Measurements from ENCODE around the gene NEK7. TPM values are rescaled to one million over a fixed set of nuclear protein-coding genes. Genes with fewer than 3 reads are reported as not detected.

NEK7 gene
- total RNA-seq, 4 donors from 2014 or later = 123 to 219 (median 141) TPM

- H3K27me3 ChIP-seq = no peaks in the 10 kb centered on the region
- H3K4me1 ChIP-seq = peaks cover 0 to 57% (median 31%) of the 10 kb centered on the region in 4 donors
- WGBS, 2 donors = 90 to 92% methylated on average over 2 of the region's 2 CpGs
- no peak for DNase-seq (ENCODE audit: low spot score in 2 of 2)
- H3K4me3 ChIP-seq = no peak overlapping the region
- no peaks in the 10 kb centered on the region for H3K9me3 ChIP-seq
- peak overlapping the region in 1 of 4 donors; percentile 37 for H3K27ac ChIP-seq
- TF ChIP-seq CTCF (IDR thresholded peaks at IDR 0.05) (no peak), POLR2A (IDR thresholded peaks at IDR 0.05) (no peak), EP300 (IDR thresholded peaks at IDR 0.05) (no peak)
- no peaks in the 10 kb centered on the region for H3K36me3 ChIP-seq
Observed at GRCh38 chr1:198161718-198162090, 4.9 kb downstream of the NEK7 start.

- Histone ChIP-seq H3K27me3 (no peaks in the 10 kb centered on the region), H3K27ac (peak overlapping the region in 1 of 4 donors; percentile 37), H3K4me1 (peaks cover 0 to 63% (median 36%) of the 10 kb centered on the region in 4 donors), H3K9me3 (no peaks in the 10 kb centered on the region), H3K36me3 (no peaks in the 10 kb centered on the region), H3K4me3 (no peak overlapping the region)
- 81 to 84% methylated on average over 2 of the region's 2 CpGs for WGBS, 2 donors
- TF ChIP-seq EP300 (IDR thresholded peaks at IDR 0.05) (no peak), CTCF (IDR thresholded peaks at IDR 0.05) (no peak), POLR2A (IDR thresholded peaks at IDR 0.05) (no peak)
- DNase-seq (ENCODE audit: low spot score in 2 of 2) = no peak
Observed at GRCh38 chr1:198162091-198162767, 5.4 kb downstream of the NEK7 start.

GRCh38 chr1:198165927-198166647, 9.3 kb downstream of the NEK7 start:
- Histone ChIP-seq H3K27me3 (no peaks in the 10 kb centered on the region), H3K27ac (no peak overlapping the region), H3K36me3 (no peaks in the 10 kb centered on the region), H3K4me1 (peaks cover 0 to 77% (median 41%) of the 10 kb centered on the region in 4 donors), H3K9me3 (no peaks in the 10 kb centered on the region), H3K4me3 (no peak overlapping the region)
- DNase-seq (ENCODE audit: low spot score in 2 of 2) = no peak
- 62 to 66% methylated on average over 5 of the region's 5 CpGs for WGBS, 2 donors
- TF ChIP-seq POLR2A (IDR thresholded peaks at IDR 0.05) (no peak), CTCF (IDR thresholded peaks at IDR 0.05) (no peak), EP300 (IDR thresholded peaks at IDR 0.05) (no peak)

GRCh38 chr1:198166900-198167299, 10.1 kb downstream of the NEK7 start:
- peaks cover 0 to 78% (median 45%) of the 10 kb centered on the region in 4 donors for H3K4me1 ChIP-seq
- TF ChIP-seq CTCF (IDR thresholded peaks at IDR 0.05) (no peak), EP300 (IDR thresholded peaks at IDR 0.05) (no peak), POLR2A (IDR thresholded peaks at IDR 0.05) (no peak)
- no peaks in the 10 kb centered on the region for H3K36me3 ChIP-seq
- DNase-seq (ENCODE audit: low spot score in 2 of 2) = no peak
- H3K27me3 ChIP-seq = no peaks in the 10 kb centered on the region
- peak overlapping the region in 1 of 4 donors; percentile 6 for H3K27ac ChIP-seq
- H3K4me3 ChIP-seq = no peak overlapping the region
- WGBS, 2 donors = 73 to 85% methylated on average over 2 of the region's 2 CpGs
- H3K9me3 ChIP-seq = no peaks in the 10 kb centered on the region

GRCh38 chr1:198167436-198167934, 10.7 kb downstream of the NEK7 start:
- 45 to 55% methylated on average over 3 of the region's 3 CpGs for WGBS, 2 donors
- Histone ChIP-seq H3K9me3 (no peaks in the 10 kb centered on the region), H3K36me3 (no peaks in the 10 kb centered on the region), H3K4me1 (peaks cover 0 to 77% (median 44%) of the 10 kb centered on the region in 4 donors), H3K27ac (no peak overlapping the region), H3K27me3 (no peaks in the 10 kb centered on the region), H3K4me3 (no peak overlapping the region)
- no peak for TF ChIP-seq EP300 (IDR thresholded peaks at IDR 0.05)
- no peak for TF ChIP-seq CTCF (IDR thresholded peaks at IDR 0.05)
- no peak for TF ChIP-seq POLR2A (IDR thresholded peaks at IDR 0.05)
- no peak for DNase-seq (ENCODE audit: low spot score in 2 of 2)

Measured in tibial nerve (tissue), 4 donors.